ENCODE measurements around the gene KCNH2. TPM values are rescaled to one million over a fixed set of nuclear protein-coding genes. Genes with fewer than 3 reads are reported as not detected.

KCNH2 gene
- total RNA-seq, 1 donor from 2014 or later = 7.3 TPM

GRCh38 chr7:150944066-150945042, 33.8 kb downstream of the KCNH2 start:
- H3K4me3 ChIP-seq (ENCODE audit: low read length in 3 of 3) = no peak overlapping the region
- no peak overlapping the region for H3K9ac ChIP-seq (ENCODE audit: low read depth in 1 of 3, low read length in 3 of 3)
- H3K4me1 ChIP-seq (ENCODE audit: control insufficient read depth in 3 of 3, insufficient read depth in 3 of 3, low read length in 3 of 3) = no peaks in the 10 kb centered on the region
- H3K9me3 ChIP-seq (ENCODE audit: control insufficient read depth in 3 of 3, low read length in 3 of 3) = no peaks in the 10 kb centered on the region
- peaks cover 0 to 47% (median 42%) of the 10 kb centered on the region in 3 donors for H3K27me3 ChIP-seq (ENCODE audit: control insufficient read depth in 3 of 3, insufficient read depth in 3 of 3, low read length in 3 of 3)
- no peaks in the 10 kb centered on the region for H3K36me3 ChIP-seq (ENCODE audit: control insufficient read depth in 3 of 3, insufficient read depth in 3 of 3, low read length in 3 of 3)
- H3K27ac ChIP-seq (ENCODE audit: low read depth, low read length) = no peak overlapping the region

- Histone ChIP-seq H3K9ac (ENCODE audit: low read depth in 1 of 3, low read length in 3 of 3) (no peak overlapping the region), H3K27ac (ENCODE audit: low read depth, low read length) (no peak overlapping the region), H3K36me3 (ENCODE audit: control insufficient read depth in 3 of 3, insufficient read depth in 3 of 3, low read length in 3 of 3) (no peaks in the 10 kb centered on the region), H3K27me3 (ENCODE audit: control insufficient read depth in 3 of 3, insufficient read depth in 3 of 3, low read length in 3 of 3) (peaks cover 0 to 51% (median 48%) of the 10 kb centered on the region in 3 donors), H3K4me3 (ENCODE audit: low read length in 3 of 3) (no peak overlapping the region), H3K4me1 (ENCODE audit: control insufficient read depth in 3 of 3, insufficient read depth in 3 of 3, low read length in 3 of 3) (no peaks in the 10 kb centered on the region), H3K9me3 (ENCODE audit: control insufficient read depth in 3 of 3, low read length in 3 of 3) (no peaks in the 10 kb centered on the region)
Observed at GRCh38 chr7:150943453-150943814, 34.7 kb downstream of the KCNH2 start.

- peaks cover 0 to 54% (median 51%) of the 10 kb centered on the region in 3 donors for H3K27me3 ChIP-seq (ENCODE audit: control insufficient read depth in 3 of 3, insufficient read depth in 3 of 3, low read length in 3 of 3)
- no peak overlapping the region for H3K27ac ChIP-seq (ENCODE audit: low read depth, low read length)
Observed at GRCh38 chr7:150942591-150943452, 35.3 kb downstream of the KCNH2 start.

GRCh38 chr7:150942001-150942590, 36.0 kb downstream of the KCNH2 start:
- Histone ChIP-seq H3K9me3 (ENCODE audit: control insufficient read depth in 3 of 3, low read length in 3 of 3) (no peaks in the 10 kb centered on the region), H3K36me3 (ENCODE audit: control insufficient read depth in 3 of 3, insufficient read depth in 3 of 3, low read length in 3 of 3) (no peaks in the 10 kb centered on the region), H3K9ac (ENCODE audit: low read depth in 1 of 3, low read length in 3 of 3) (no peak overlapping the region), H3K4me1 (ENCODE audit: control insufficient read depth in 3 of 3, insufficient read depth in 3 of 3, low read length in 3 of 3) (peaks cover 0 to 6% (median 0%) of the 10 kb centered on the region in 3 donors), H3K4me3 (ENCODE audit: low read length in 3 of 3) (no peak overlapping the region), H3K27me3 (ENCODE audit: control insufficient read depth in 3 of 3, insufficient read depth in 3 of 3, low read length in 3 of 3) (peaks cover 0 to 57% (median 54%) of the 10 kb centered on the region in 3 donors), H3K27ac (ENCODE audit: low read depth, low read length) (no peak overlapping the region)

More at GRCh38 chr7:150942591-150943452, 35.3 kb downstream of the KCNH2 start:
- Histone ChIP-seq H3K4me1 (ENCODE audit: control insufficient read depth in 3 of 3, insufficient read depth in 3 of 3, low read length in 3 of 3) (peaks cover 0 to 5% (median 0%) of the 10 kb centered on the region in 3 donors), H3K36me3 (ENCODE audit: control insufficient read depth in 3 of 3, insufficient read depth in 3 of 3, low read length in 3 of 3) (no peaks in the 10 kb centered on the region), H3K9me3 (ENCODE audit: control insufficient read depth in 3 of 3, low read length in 3 of 3) (no peaks in the 10 kb centered on the region), H3K4me3 (ENCODE audit: low read length in 3 of 3) (no peak overlapping the region), H3K9ac (ENCODE audit: low read depth in 1 of 3, low read length in 3 of 3) (no peak overlapping the region)

GRCh38 chr7:150941351-150942000, 36.6 kb downstream of the KCNH2 start:
- no peak overlapping the region for H3K9ac ChIP-seq (ENCODE audit: low read depth in 1 of 3, low read length in 3 of 3)
- H3K27ac ChIP-seq (ENCODE audit: low read depth, low read length) = no peak overlapping the region
- no peak overlapping the region for H3K4me3 ChIP-seq (ENCODE audit: low read length in 3 of 3)
- H3K4me1 ChIP-seq (ENCODE audit: control insufficient read depth in 3 of 3, insufficient read depth in 3 of 3, low read length in 3 of 3) = peaks cover 0 to 6% (median 0%) of the 10 kb centered on the region in 3 donors
- H3K27me3 ChIP-seq (ENCODE audit: control insufficient read depth in 3 of 3, insufficient read depth in 3 of 3, low read length in 3 of 3) = peaks cover 0 to 53% (median 51%) of the 10 kb centered on the region in 3 donors
- no peaks in the 10 kb centered on the region for H3K9me3 ChIP-seq (ENCODE audit: control insufficient read depth in 3 of 3, low read length in 3 of 3)
- H3K36me3 ChIP-seq (ENCODE audit: control insufficient read depth in 3 of 3, insufficient read depth in 3 of 3, low read length in 3 of 3) = no peaks in the 10 kb centered on the region

- Histone ChIP-seq H3K4me1 (ENCODE audit: control insufficient read depth in 3 of 3, insufficient read depth in 3 of 3, low read length in 3 of 3) (peaks cover 0 to 6% (median 0%) of the 10 kb centered on the region in 3 donors), H3K36me3 (ENCODE audit: control insufficient read depth in 3 of 3, insufficient read depth in 3 of 3, low read length in 3 of 3) (no peaks in the 10 kb centered on the region), H3K27me3 (ENCODE audit: control insufficient read depth in 3 of 3, insufficient read depth in 3 of 3, low read length in 3 of 3) (peaks cover 0 to 50% (median 48%) of the 10 kb centered on the region in 3 donors)
Observed at GRCh38 chr7:150940431-150941102, 37.6 kb downstream of the KCNH2 start.

GRCh38 chr7:150939466-150939865, 38.7 kb downstream of the KCNH2 start:
- no peaks in the 10 kb centered on the region for H3K9me3 ChIP-seq (ENCODE audit: control insufficient read depth in 3 of 3, low read length in 3 of 3)
- H3K4me1 ChIP-seq (ENCODE audit: control insufficient read depth in 3 of 3, insufficient read depth in 3 of 3, low read length in 3 of 3) = peaks cover 0 to 6% (median 0%) of the 10 kb centered on the region in 3 donors
- H3K36me3 ChIP-seq (ENCODE audit: control insufficient read depth in 3 of 3, insufficient read depth in 3 of 3, low read length in 3 of 3) = no peaks in the 10 kb centered on the region
- no peak overlapping the region for H3K9ac ChIP-seq (ENCODE audit: low read depth in 1 of 3, low read length in 3 of 3)
- H3K27me3 ChIP-seq (ENCODE audit: control insufficient read depth in 3 of 3, insufficient read depth in 3 of 3, low read length in 3 of 3) = peaks cover 0 to 53% (median 45%) of the 10 kb centered on the region in 3 donors
- no peak overlapping the region for H3K4me3 ChIP-seq (ENCODE audit: low read length in 3 of 3)
- no peak overlapping the region for H3K27ac ChIP-seq (ENCODE audit: low read depth, low read length)

More at GRCh38 chr7:150940431-150941102, 37.6 kb downstream of the KCNH2 start:
- no peak overlapping the region for H3K27ac ChIP-seq (ENCODE audit: low read depth, low read length)
- no peaks in the 10 kb centered on the region for H3K9me3 ChIP-seq (ENCODE audit: control insufficient read depth in 3 of 3, low read length in 3 of 3)
- no peak overlapping the region for H3K4me3 ChIP-seq (ENCODE audit: low read length in 3 of 3)
- H3K9ac ChIP-seq (ENCODE audit: low read depth in 1 of 3, low read length in 3 of 3) = no peak overlapping the region

GRCh38 chr7:150939052-150939451, 39.1 kb downstream of the KCNH2 start:
- H3K4me3 ChIP-seq (ENCODE audit: low read length in 3 of 3) = no peak overlapping the region
- H3K9ac ChIP-seq (ENCODE audit: low read depth in 1 of 3, low read length in 3 of 3) = no peak overlapping the region
- no peak overlapping the region for H3K27ac ChIP-seq (ENCODE audit: low read depth, low read length)
- no peaks in the 10 kb centered on the region for H3K36me3 ChIP-seq (ENCODE audit: control insufficient read depth in 3 of 3, insufficient read depth in 3 of 3, low read length in 3 of 3)
- peaks cover 0 to 53% (median 45%) of the 10 kb centered on the region in 3 donors for H3K27me3 ChIP-seq (ENCODE audit: control insufficient read depth in 3 of 3, insufficient read depth in 3 of 3, low read length in 3 of 3)
- peaks cover 0 to 6% (median 0%) of the 10 kb centered on the region in 3 donors for H3K4me1 ChIP-seq (ENCODE audit: control insufficient read depth in 3 of 3, insufficient read depth in 3 of 3, low read length in 3 of 3)
- no peaks in the 10 kb centered on the region for H3K9me3 ChIP-seq (ENCODE audit: control insufficient read depth in 3 of 3, low read length in 3 of 3)

GRCh38 chr7:150938566-150938965, 39.6 kb downstream of the KCNH2 start:
- Histone ChIP-seq H3K9ac (ENCODE audit: low read depth in 1 of 3, low read length in 3 of 3) (no peak overlapping the region), H3K27ac (ENCODE audit: low read depth, low read length) (no peak overlapping the region), H3K27me3 (ENCODE audit: control insufficient read depth in 3 of 3, insufficient read depth in 3 of 3, low read length in 3 of 3) (peaks cover 0 to 53% (median 45%) of the 10 kb centered on the region in 3 donors), H3K4me1 (ENCODE audit: control insufficient read depth in 3 of 3, insufficient read depth in 3 of 3, low read length in 3 of 3) (peaks cover 0 to 6% (median 0%) of the 10 kb centered on the region in 3 donors), H3K4me3 (ENCODE audit: low read length in 3 of 3) (no peak overlapping the region), H3K9me3 (ENCODE audit: control insufficient read depth in 3 of 3, low read length in 3 of 3) (no peaks in the 10 kb centered on the region), H3K36me3 (ENCODE audit: control insufficient read depth in 3 of 3, insufficient read depth in 3 of 3, low read length in 3 of 3) (no peaks in the 10 kb centered on the region)
